ENCODE data around the gene CSPG4.
"Not testable (repeated sequence)": the region's sequence is repeated elsewhere in the genome, so short reads cannot be mapped to it uniquely, and the experiment has no call there.

- TF ChIP-seq POLR2A (IDR thresholded peaks at IDR 0.05; ENCODE audit: low read length): peak; percentile 27
- TF ChIP-seq GATA1 (IDR thresholded peaks at IDR 0.05; ENCODE audit: low read depth, low read length): not testable (repeated sequence)
Observed at GRCh38 chr15:75699961-75700874, 12.4 kb downstream of the CSPG4 start.

All from erythroblast (primary cell).